Suppressor macrophage (primary cell): ENCODE measurements around the gene ELMO1.
A peak's percentile ranks its signal among the peaks of the same experiment; 100 is the strongest.

Experiments used
- DNase-seq, 4 experiments: peaks; one replicate each; pipeline ENCODE4 v3.0.0-alpha.2; 2020 to 2022

Gene ELMO1

GRCh38 chr7:37310327-37311080 is 138.2 kb downstream of the ELMO1 start:
- peak; percentile 51 to 87 (median 68) for DNase-seq

- DNase-seq, result no peak
These were observed 139.2 kb downstream of the ELMO1 start for GRCh38 chr7:37309493-37309892.

GRCh38 chr7:37304921-37305320 is 143.7 kb downstream of the ELMO1 start:
- DNase-seq, result no peak

- peak in 3 of 4 experiments; percentile 14 to 46 (median 36) for DNase-seq
These were observed 151.1 kb downstream of the ELMO1 start for GRCh38 chr7:37297546-37297945.

- no peak for DNase-seq
These were observed 153.3 kb downstream of the ELMO1 start for GRCh38 chr7:37295401-37295800.

- peak in 2 of 4 experiments; percentile 44 for DNase-seq
These were observed 157.9 kb downstream of the ELMO1 start for GRCh38 chr7:37290731-37291130.

- DNase-seq, result no peak
These were observed 158.9 kb downstream of the ELMO1 start for GRCh38 chr7:37289781-37290180.

- DNase-seq, result no peak
These were observed 159.3 kb downstream of the ELMO1 start for GRCh38 chr7:37289367-37289766.

- DNase-seq, result no peak
These were observed 161.4 kb downstream of the ELMO1 start for GRCh38 chr7:37287131-37287855.

GRCh38 chr7:37286454-37286832 is 162.2 kb downstream of the ELMO1 start:
- DNase-seq, result no peak

- DNase-seq, result no peak
These were observed 162.8 kb downstream of the ELMO1 start for GRCh38 chr7:37285706-37286453.

GRCh38 chr7:37284805-37285231 is 163.8 kb downstream of the ELMO1 start:
- DNase-seq, result peak; percentile 83 to 93 (median 88)

- no peak for DNase-seq
These were observed 164.4 kb downstream of the ELMO1 start for GRCh38 chr7:37284285-37284684.

- peak; percentile 46 to 67 (median 64) for DNase-seq
These were observed 164.9 kb downstream of the ELMO1 start for GRCh38 chr7:37283716-37284115.

GRCh38 chr7:37282927-37283326 is 165.7 kb downstream of the ELMO1 start:
- DNase-seq, result no peak

- DNase-seq, result no peak
These were observed 166.6 kb downstream of the ELMO1 start for GRCh38 chr7:37282093-37282444.

- peak in 2 of 4 experiments; percentile 24 to 47 for DNase-seq
These were observed 167.1 kb downstream of the ELMO1 start for GRCh38 chr7:37281368-37282092.

- DNase-seq, result no peak
These were observed 171.2 kb downstream of the ELMO1 start for GRCh38 chr7:37277513-37277912.

- DNase-seq, result no peak
These were observed 173.5 kb downstream of the ELMO1 start for GRCh38 chr7:37275078-37275710.

GRCh38 chr7:37273891-37274290 is 174.8 kb downstream of the ELMO1 start:
- DNase-seq, result no peak

- DNase-seq, result no peak
These were observed 178.8 kb downstream of the ELMO1 start for GRCh38 chr7:37269711-37270508.
